Heart right ventricle (tissue), 16 donors: ENCODE results near the gene CADM4. TPM values are rescaled to one million over a fixed set of nuclear protein-coding genes. Genes with fewer than 3 reads are reported as not detected.

Experiments
- ATAC-seq, 8 donors: fragments of 200-7000 bp; cut with Tn5 transposase; one replicate each; pipeline ENCODE4 v1.9.1; 2020; ENCODE audit warnings: mild to moderate bottlenecking in 8 of 8, moderate library complexity in 8 of 8, moderate number of reproducible peaks in 1 of 8
- DNase-seq, 2 donors: peaks; one replicate each; pipeline ENCODE4 v3.0.0-alpha.2; 2020
- H3K27ac ChIP-seq, 10 donors: fragments of 200-600 bp; sonication (generic) in 2 of 10; one replicate each; pipeline versions ENCODE4 v1.5.0 to v1.8.0; 2020 to 2022; ENCODE audit warnings: mild to moderate bottlenecking in 3 of 10
- H3K27me3 ChIP-seq, 7 donors: fragments of 200-600 bp; one replicate each; pipeline ENCODE4 v1.8.0; 2021 to 2022; ENCODE audit warnings: mild to moderate bottlenecking in 2 of 7
- H3K36me3 ChIP-seq, 9 donors: fragments of 200-600 bp; sonication (generic) in 1 of 9; one replicate each; pipeline versions ENCODE4 v1.5.0 to v1.8.0; 2020 to 2022; ENCODE audit warnings: mild to moderate bottlenecking in 2 of 9
- H3K4me1 ChIP-seq, 9 donors: fragments of 200-600 bp; sonication (generic) in 1 of 9; one replicate each; pipeline versions ENCODE4 v1.5.0 to v1.8.0; 2020 to 2022; ENCODE audit warnings: mild to moderate bottlenecking in 4 of 9
- H3K4me3 ChIP-seq, 10 donors: fragments of 200-600 bp; sonication (generic) in 2 of 10; one replicate each; pipeline versions ENCODE4 v1.5.0 to v1.8.0; 2020 to 2022; ENCODE audit warnings: mild to moderate bottlenecking in 7 of 10, moderate library complexity in 2 of 10
- H3K9me3 ChIP-seq, 11 donors: fragments of 200-600 bp in 10 of 11; sonication (generic) in 2 of 11; one replicate each; pipeline versions ENCODE4 v1.5.0 to v1.8.0; 2013 to 2022; ENCODE audit warnings: mild to moderate bottlenecking in 2 of 11, control low read depth in 1 of 11, moderate library complexity in 1 of 11
- WGBS, 2 donors: extraction: QIAGEN DNeasy Blood & Tissue Kit; methylation state at CpG; one replicate each; pipeline ENCODE4 v1.1.7; 2013; ENCODE audit warnings: inconsistent platforms in 1 of 2; 5-methylcytosine and 5-hydroxymethylcytosine counted together
- intact Hi-C, 10 donors: fragments of 100-400 bp; cut with DNase I; formaldehyde crosslinking; loops; one replicate each; pipeline versions ENCODE4 v1.11.1 to v1.14.2; 2022
- polyA plus RNA-seq, 2 donors: library from polyadenylated mRNA; stranded (reverse); fragments of 200-250 nt; gene quantifications; one replicate each; pipeline ENCODE4 v1.2.3, GENCODE V29; 2013
- total RNA-seq, 10 donors: library from RNA; stranded (reverse); fragmentation: NEBNext Ultra II Directional in 3 of 10; extraction: Animal tissue kit (Norgen Biotek cat#: 25700) in 3 of 10; gene quantifications; one replicate each; pipeline versions ENCODE4 v1.2.1 to v1.2.4, GENCODE V29; 2021 to 2023
- TF ChIP-seq, protein P1 (sequence below), 9 donors: fragments of 200-600 bp; sonication (generic) in 2 of 9; IDR thresholded peaks; one replicate each; pipeline versions ENCODE4 v1.5.0 to v1.8.0; 2021 to 2022; ENCODE audit warnings: antibody characterized with exemption in 9 of 9, mild to moderate bottlenecking in 5 of 9, moderate library complexity in 1 of 9
- donor health status: Arrhythmogenic right ventricular cardiomyopathy.
- donor health status: ischemic (EF 13 %, LVEDD 7.1; RV severe dilation, severe dysfunction).
- donor health status: healthy with polysubstance abuse.
- donor health status: DM: no; HTN: yes; CAD: no.
- donor health status: DM: no; HTN: no; CAD: no.
- donor health status: ischemic (EF 25% LVEDD 6.9; RV normal size, moderate dysfunction).
- donor health status: ischemic (EF 25% LVEDD 5.7; RV mildly dilated, moderate dysfunction).
- donor health status: healthy.
- donor health status: DM: yes; HTN: yes; CAD: no.
- donor health status: Ischemic cardiomyopathy.
- donor health status: ischemic (EF 35%, LVEDD 5.7; RV mildly dilated, moderate dysfunction).
- donor health status: nonischemic (EF 11% LVEDD 7.7; RV severe dilation, severe dysfunction).
- donor health status: DM: yes; HTN: yes; CAD: no.
- donor health status: PGD.
- donor health status: ischemic (EF 29% LVEDD 5.4; RV normal size, mild dysfunction).
- donor health status: nonischemic (EF 23%, LVEDD 6.1; RV moderate dilation, normal function).

The CADM4 gene
- total and polyA plus RNA-seq, 12 donors = 3.0 to 12.3 (median 8.2) TPM

DNA sequence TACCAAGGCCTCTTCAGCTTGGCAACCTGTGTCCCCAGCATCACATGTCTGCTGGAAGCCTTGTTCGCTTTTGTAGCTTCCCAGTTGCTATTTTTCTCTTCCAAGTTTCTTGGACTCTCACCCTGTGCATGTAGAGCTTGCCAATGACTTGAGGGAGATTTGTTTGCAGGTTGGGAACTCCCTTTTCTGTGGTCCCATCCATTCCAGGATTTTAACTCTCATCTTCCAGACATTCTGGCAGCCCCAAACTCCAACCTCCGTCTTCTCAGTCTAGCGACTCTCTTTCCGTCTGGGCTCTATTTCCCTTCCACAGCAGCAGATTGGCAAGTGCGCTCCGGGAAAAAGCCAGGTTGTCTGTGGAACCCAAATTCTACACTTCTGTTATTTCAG is 21.3 kb upstream of the CADM4 start:
- no peak overlapping the region for H3K27ac ChIP-seq
- DNase-seq = no peak
- H3K4me1 ChIP-seq = peaks cover 0 to 26% (median 6%) of the 10 kb centered on the region in 9 donors
- no peak overlapping the region for H3K4me3 ChIP-seq
- H3K9me3 ChIP-seq = peaks cover 0 to 12% (median 5%) of the 10 kb centered on the region in 11 donors
- ATAC-seq = no peak
- TF ChIP-seq, protein P1, sequence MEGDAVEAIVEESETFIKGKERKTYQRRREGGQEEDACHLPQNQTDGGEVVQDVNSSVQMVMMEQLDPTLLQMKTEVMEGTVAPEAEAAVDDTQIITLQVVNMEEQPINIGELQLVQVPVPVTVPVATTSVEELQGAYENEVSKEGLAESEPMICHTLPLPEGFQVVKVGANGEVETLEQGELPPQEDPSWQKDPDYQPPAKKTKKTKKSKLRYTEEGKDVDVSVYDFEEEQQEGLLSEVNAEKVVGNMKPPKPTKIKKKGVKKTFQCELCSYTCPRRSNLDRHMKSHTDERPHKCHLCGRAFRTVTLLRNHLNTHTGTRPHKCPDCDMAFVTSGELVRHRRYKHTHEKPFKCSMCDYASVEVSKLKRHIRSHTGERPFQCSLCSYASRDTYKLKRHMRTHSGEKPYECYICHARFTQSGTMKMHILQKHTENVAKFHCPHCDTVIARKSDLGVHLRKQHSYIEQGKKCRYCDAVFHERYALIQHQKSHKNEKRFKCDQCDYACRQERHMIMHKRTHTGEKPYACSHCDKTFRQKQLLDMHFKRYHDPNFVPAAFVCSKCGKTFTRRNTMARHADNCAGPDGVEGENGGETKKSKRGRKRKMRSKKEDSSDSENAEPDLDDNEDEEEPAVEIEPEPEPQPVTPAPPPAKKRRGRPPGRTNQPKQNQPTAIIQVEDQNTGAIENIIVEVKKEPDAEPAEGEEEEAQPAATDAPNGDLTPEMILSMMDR (IDR thresholded peaks at IDR 0.05) = no peak
- intact Hi-C loops = loop anchor here in 1 of 10 donors (10.0 kb wide), 1 partner anchor 126 kb away; the partner anchor contains the start of gene ZNF575
- H3K36me3 ChIP-seq = peaks cover 0 to 100% (median 3%) of the 10 kb centered on the region in 9 donors
- WGBS, 2 donors = 95 to 96% methylated on average over 6 of the region's 6 CpGs
- H3K27me3 ChIP-seq = no peaks in the 10 kb centered on the region

GRCh38 chr19:43660301-43660970 is 20.8 kb upstream of the CADM4 start:
- Histone ChIP-seq H3K4me3 (no peak overlapping the region), H3K9me3 (peaks cover 0 to 12% (median 5%) of the 10 kb centered on the region in 11 donors), H3K36me3 (peaks cover 0 to 100% (median 3%) of the 10 kb centered on the region in 9 donors), H3K27me3 (no peaks in the 10 kb centered on the region), H3K4me1 (peaks cover 0 to 21% (median 6%) of the 10 kb centered on the region in 9 donors), H3K27ac (no peak overlapping the region)
- DNase-seq (no peak), ATAC-seq (no peak)
- WGBS, 2 donors = 87 to 89% methylated on average over 7 of the region's 7 CpGs
- intact Hi-C loops = loop anchor here in 1 of 10 donors (10.0 kb wide), 1 partner anchor 126 kb away; the partner anchor contains the start of gene ZNF575
- TF ChIP-seq, protein P1 (IDR thresholded peaks at IDR 0.05) = no peak

- WGBS, 2 donors = 95 to 99% methylated on average over 8 of the region's 8 CpGs
- H3K36me3 ChIP-seq = peaks cover 0 to 100% (median 0%) of the 10 kb centered on the region in 9 donors
- TF ChIP-seq, protein P1 (IDR thresholded peaks at IDR 0.05) = no peak
- no peaks in the 10 kb centered on the region for H3K27me3 ChIP-seq
- no peak for DNase-seq
- H3K4me1 ChIP-seq = peaks cover 0 to 3% (median 2%) of the 10 kb centered on the region in 9 donors
- no peak overlapping the region for H3K27ac ChIP-seq
- intact Hi-C loops = loop anchor here in 6 of 10 donors (10.0 kb wide), 4 partner anchors 104 to 214 kb away; partner anchors contain the start of gene ZNF575 (in 2 of the 6)
- no peak for ATAC-seq
- peaks cover 0 to 12% (median 5%) of the 10 kb centered on the region in 11 donors for H3K9me3 ChIP-seq
- no peak overlapping the region for H3K4me3 ChIP-seq
These were observed 18.8 kb upstream of the CADM4 start for GRCh38 chr19:43658494-43658893.

GRCh38 chr19:43658001-43658400 is 18.4 kb upstream of the CADM4 start:
- no peaks in the 10 kb centered on the region for H3K27me3 ChIP-seq
- peaks cover 0 to 12% (median 5%) of the 10 kb centered on the region in 11 donors for H3K9me3 ChIP-seq
- no peak overlapping the region for H3K27ac ChIP-seq
- no peak overlapping the region for H3K4me3 ChIP-seq
- 93 to 94% methylated on average over 2 of the region's 2 CpGs for WGBS, 2 donors
- no peak for DNase-seq
- peaks cover 0 to 100% (median 0%) of the 10 kb centered on the region in 9 donors for H3K36me3 ChIP-seq
- intact Hi-C loops = loop anchor here in 6 of 10 donors (10.0 kb wide), 4 partner anchors 103 to 213 kb away; partner anchors contain the start of gene ZNF575 (in 2 of the 6)
- TF ChIP-seq, protein P1 (IDR thresholded peaks at IDR 0.05) = no peak
- ATAC-seq = no peak
- H3K4me1 ChIP-seq = no peaks in the 10 kb centered on the region
